Measurements from ENCODE around the gene LETM1. TPM values are rescaled to one million over a fixed set of nuclear protein-coding genes. Genes with fewer than 3 reads are reported as not detected.
A peak's percentile ranks its signal among the peaks of the same experiment; 100 is the strongest.

Gene LETM1
- total RNA-seq, 1 experiment from 2014 or later, result 83.2 TPM

DNA sequence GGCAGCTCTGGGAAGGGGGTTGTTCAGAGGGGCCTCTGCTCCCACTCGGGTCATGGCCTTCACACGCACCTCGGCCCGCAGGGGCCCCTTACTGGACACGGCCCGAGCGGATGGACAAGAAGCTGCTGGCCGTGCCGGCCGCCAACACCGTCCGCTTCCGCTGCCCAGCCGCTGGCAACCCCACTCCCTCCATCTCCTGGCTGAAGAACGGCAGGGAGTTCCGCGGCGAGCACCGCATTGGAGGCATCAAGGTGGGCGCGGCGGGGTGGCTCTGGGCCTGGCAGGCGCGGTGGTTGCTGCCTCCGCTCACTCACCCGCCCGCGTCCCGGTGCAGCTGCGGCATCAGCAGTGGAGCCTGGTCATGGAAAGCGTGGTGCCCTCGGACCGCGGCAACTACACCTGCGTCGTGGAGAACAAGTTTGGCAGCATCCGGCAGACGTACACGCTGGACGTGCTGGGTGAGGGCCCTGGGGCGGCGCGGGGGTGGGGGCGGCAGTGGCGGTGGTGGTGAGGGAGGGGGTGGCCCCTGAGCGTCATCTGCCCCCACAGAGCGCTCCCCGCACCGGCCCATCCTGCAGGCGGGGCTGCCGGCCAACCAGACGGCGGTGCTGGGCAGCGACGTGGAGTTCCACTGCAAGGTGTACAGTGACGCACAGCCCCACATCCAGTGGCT lies 54.5 kb downstream of the LETM1 start:
- no peak for DNase-seq (ENCODE audit: low spot score)
- in situ Hi-C loops (cut with HindIII; ENCODE audit: low sequenced_read_pairs), result no loop called here

- in situ Hi-C loops (cut with HindIII; ENCODE audit: low sequenced_read_pairs), result no loop called here
- no peak for DNase-seq (ENCODE audit: low spot score)
These were observed 55.2 kb downstream of the LETM1 start for GRCh38 chr4:1800805-1801204.

DNA sequence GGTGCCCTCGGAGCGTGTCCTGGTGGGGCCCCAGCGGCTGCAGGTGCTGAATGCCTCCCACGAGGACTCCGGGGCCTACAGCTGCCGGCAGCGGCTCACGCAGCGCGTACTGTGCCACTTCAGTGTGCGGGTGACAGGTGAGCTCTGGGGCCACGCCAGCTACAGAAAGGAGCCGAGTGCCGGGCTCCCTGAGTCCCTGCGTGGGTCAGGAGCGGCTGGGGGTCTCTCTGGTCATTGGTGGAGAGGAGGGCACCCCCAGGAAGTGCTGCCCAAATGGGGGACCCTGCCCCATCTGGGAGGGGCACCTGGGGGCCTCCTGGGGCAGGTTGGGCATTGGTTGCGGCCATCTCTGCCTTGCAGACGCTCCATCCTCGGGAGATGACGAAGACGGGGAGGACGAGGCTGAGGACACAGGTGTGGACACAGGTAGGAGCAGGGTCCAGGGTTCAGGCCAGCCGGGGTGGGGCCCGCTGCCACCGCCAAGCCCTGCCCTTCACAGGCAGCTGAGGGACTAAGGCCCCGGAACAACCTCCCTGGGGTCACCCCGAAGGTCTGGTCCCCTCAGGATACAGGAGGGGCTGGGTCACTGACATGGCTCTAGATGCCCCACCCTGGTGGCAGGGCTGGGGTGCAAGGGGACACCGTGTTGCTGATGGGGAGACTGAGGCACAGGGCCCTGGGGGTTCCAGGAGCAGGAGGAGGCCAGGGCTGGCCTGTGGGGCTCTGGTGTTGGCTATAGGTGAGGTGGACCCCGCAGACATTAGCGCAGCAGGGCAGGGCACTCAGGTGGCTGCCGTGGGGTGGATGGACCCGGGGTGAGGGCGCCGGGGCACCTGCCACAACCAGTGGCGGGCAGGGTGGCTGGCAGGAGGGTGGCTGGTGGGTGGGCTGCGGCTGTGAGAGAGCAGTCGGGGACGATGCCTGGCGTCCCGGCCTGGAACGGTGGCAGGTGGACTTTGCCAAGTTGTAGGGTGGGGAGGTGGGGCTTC lies 56.3 kb downstream of the LETM1 start:
- in situ Hi-C loops (cut with HindIII; ENCODE audit: low sequenced_read_pairs), result no loop called here
- no peak for DNase-seq (ENCODE audit: low spot score)

- no peak for DNase-seq (ENCODE audit: low spot score)
- in situ Hi-C loops (cut with HindIII; ENCODE audit: low sequenced_read_pairs), result no loop called here
These were observed 57.2 kb downstream of the LETM1 start for GRCh38 chr4:1798580-1799386.

- in situ Hi-C loops (cut with HindIII; ENCODE audit: low sequenced_read_pairs), result no loop called here
- no peak for DNase-seq (ENCODE audit: low spot score)
These were observed 57.9 kb downstream of the LETM1 start for GRCh38 chr4:1797861-1798579.

- no peak for DNase-seq (ENCODE audit: low spot score)
- in situ Hi-C loops (cut with HindIII; ENCODE audit: low sequenced_read_pairs), result no loop called here
These were observed 58.6 kb downstream of the LETM1 start for GRCh38 chr4:1797298-1797860.

- no peak for DNase-seq (ENCODE audit: low spot score)
- in situ Hi-C loops (cut with HindIII; ENCODE audit: low sequenced_read_pairs), result no loop called here
These were observed 59.3 kb downstream of the LETM1 start for GRCh38 chr4:1796486-1797204.

- in situ Hi-C loops (cut with HindIII; ENCODE audit: low sequenced_read_pairs), result no loop called here
These were observed 60.4 kb downstream of the LETM1 start for GRCh38 chr4:1795299-1796195.

GRCh38 chr4:1794809-1795298 lies 61.1 kb downstream of the LETM1 start:
- DNase-seq (ENCODE audit: low spot score), result no peak
- in situ Hi-C loops (cut with HindIII; ENCODE audit: low sequenced_read_pairs), result no loop called here

More at GRCh38 chr4:1795299-1796195, 60.4 kb downstream of the LETM1 start:
- no peak for DNase-seq (ENCODE audit: low spot score)

- DNase-seq (ENCODE audit: low spot score), result no peak
- in situ Hi-C loops (cut with HindIII; ENCODE audit: low sequenced_read_pairs), result no loop called here
These were observed 61.8 kb downstream of the LETM1 start for GRCh38 chr4:1793940-1794808.

GRCh38 chr4:1793496-1793840 lies 62.5 kb downstream of the LETM1 start:
- in situ Hi-C loops (cut with HindIII; ENCODE audit: low sequenced_read_pairs), result no loop called here
- DNase-seq (ENCODE audit: low spot score), result no peak

DNA sequence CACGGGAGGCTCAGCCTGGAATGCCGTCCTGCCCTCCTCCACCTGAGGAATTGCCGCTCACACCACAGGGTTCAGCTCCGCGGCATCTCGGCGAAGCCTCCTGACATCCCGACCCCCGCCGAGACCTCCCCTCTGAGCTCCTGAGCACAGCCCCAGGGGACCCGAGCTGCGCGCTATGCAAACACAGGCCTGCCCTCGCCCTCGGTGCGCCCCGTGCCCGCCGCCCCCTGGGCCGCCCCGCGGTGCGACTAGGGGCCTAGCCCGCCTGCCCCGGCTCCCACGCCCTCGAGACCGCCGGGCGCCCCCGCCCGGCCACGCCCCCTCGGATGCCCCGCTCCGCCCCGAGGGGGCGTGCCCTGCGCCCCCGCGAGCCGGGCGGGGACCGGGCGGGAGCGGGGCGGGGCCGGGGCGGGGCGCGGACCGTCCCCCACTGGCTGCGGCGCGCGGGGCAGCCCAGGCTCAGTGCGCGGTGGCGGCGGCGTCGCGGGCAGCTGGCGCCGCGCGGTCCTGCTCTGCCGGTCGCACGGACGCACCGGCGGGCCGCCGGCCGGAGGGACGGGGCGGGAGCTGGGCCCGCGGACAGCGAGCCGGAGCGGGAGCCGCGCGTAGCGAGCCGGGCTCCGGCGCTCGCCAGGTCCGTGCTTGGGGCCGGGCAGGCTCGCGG lies 63.0 kb downstream of the LETM1 start, which contains the start of gene FGFR3:
Gene FGFR3 (plus strand): TSS at position 462 of the 664 bp plus-strand sequence. CDS start 642 bp downstream, outside the sequence.
- DNase-seq (ENCODE audit: low spot score), result no peak
- in situ Hi-C loops (cut with HindIII; ENCODE audit: low sequenced_read_pairs), result no loop called here

DNA sequence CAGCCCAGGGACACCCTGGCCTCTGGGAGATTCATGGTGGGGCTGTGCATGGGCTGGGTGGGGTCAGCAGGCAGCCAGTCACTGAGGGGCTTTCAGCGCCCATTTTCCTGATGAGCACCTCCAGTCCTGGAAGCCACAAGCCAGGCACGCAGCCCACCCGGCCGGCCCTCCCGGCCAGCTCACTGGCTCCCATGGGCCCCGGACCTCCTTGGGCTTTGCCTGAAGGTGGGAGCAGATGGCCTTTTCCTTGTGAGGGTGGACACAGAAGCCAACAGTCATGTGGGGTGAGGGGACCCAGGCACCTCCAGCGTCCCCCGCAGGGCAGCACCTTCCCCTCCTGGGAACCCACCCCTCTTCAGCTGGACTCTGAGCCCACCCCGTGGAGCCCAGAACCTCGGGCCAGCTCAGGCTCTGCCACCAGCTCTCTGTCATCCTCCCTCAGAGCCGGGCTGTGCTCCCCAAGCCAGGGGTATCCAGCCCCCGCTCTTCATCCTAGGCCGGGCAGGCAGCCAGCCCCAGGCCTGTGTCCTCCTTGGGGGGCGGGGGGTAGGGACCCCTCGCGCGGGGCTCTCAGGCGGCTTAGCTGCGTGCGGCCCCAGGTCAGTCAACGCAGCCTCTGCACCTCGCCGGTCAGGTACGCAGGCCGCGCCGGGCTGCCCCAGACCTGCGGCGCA lies 63.7 kb downstream of the LETM1 start:
- DNase-seq (ENCODE audit: low spot score), result no peak
- in situ Hi-C loops (cut with HindIII; ENCODE audit: low sequenced_read_pairs), result no loop called here

DNA sequence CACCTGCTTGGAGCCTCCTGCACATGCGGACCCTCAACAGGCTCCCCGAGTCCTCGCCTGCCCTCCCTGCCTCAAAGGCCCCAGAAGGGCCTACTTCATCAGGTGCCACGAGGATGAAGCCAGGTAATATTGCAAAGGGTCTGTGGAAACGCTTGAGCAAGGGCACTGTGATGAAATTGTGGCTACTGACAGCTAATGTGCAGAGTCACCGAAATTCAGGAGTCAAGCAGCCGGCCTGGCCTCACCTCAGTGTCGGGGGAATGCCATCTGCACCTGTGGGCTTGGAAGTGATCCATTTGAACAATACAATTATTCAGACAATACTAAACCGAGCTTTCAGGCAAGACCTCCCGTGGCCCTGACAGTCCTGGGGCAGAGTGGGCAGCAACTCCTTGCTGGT lies 66.0 kb downstream of the LETM1 start:
- in situ Hi-C loops (cut with HindIII; ENCODE audit: low sequenced_read_pairs), result no loop called here
- peak; percentile 58 for DNase-seq (ENCODE audit: low spot score)

- no peak for DNase-seq (ENCODE audit: low spot score)
- in situ Hi-C loops (cut with HindIII; ENCODE audit: low sequenced_read_pairs), result no loop called here
These were observed 66.4 kb downstream of the LETM1 start for GRCh38 chr4:1789552-1789951.

Measured in G401 (cell line).